ENCODE results near the gene SNRNP48.

DNA sequence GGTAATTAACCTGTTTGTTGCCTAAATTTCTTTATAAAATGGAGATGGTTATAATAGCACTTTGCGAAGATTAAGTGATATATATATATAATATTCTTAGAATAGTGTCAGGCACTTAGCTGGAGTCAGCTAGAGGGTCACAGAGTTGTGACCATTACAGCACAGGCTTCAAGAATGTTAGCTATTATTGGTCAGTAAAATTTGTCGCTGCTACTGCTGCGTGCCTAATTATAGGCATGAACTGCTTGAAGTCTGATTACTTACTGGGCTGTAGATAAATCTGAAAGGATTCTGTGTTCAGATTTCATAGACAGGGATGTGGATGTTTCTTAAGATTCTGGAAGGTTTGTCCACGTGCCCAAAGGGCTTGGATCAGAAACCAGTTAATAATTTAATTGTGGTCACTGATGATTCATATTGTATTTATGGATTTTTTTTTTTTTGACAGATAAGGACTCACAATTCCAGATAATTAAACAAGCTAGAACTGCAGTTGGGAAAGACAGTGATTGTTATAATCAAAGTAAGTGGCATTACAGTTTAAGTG lies 4.7 kb downstream of the SNRNP48 start:
- TF ChIP-seq, protein P1, sequence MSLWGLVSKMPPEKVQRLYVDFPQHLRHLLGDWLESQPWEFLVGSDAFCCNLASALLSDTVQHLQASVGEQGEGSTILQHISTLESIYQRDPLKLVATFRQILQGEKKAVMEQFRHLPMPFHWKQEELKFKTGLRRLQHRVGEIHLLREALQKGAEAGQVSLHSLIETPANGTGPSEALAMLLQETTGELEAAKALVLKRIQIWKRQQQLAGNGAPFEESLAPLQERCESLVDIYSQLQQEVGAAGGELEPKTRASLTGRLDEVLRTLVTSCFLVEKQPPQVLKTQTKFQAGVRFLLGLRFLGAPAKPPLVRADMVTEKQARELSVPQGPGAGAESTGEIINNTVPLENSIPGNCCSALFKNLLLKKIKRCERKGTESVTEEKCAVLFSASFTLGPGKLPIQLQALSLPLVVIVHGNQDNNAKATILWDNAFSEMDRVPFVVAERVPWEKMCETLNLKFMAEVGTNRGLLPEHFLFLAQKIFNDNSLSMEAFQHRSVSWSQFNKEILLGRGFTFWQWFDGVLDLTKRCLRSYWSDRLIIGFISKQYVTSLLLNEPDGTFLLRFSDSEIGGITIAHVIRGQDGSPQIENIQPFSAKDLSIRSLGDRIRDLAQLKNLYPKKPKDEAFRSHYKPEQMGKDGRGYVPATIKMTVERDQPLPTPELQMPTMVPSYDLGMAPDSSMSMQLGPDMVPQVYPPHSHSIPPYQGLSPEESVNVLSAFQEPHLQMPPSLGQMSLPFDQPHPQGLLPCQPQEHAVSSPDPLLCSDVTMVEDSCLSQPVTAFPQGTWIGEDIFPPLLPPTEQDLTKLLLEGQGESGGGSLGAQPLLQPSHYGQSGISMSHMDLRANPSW (CRISPR knock-in tag; conservative IDR thresholded peaks at IDR 0.05; ENCODE audit: low read depth): no peak
- TF ChIP-seq SMAD4 (CRISPR knock-in tag; IDR thresholded peaks at IDR 0.05) (no peak), CREB1 (CRISPR knock-in tag; IDR thresholded peaks at IDR 0.05) (no peak), NFE2L1 (CRISPR knock-in tag; IDR thresholded peaks at IDR 0.05) (no peak), CBFB (CRISPR knock-in tag; IDR thresholded peaks at IDR 0.05; ENCODE audit: low read depth) (no peak), ZNF232 (CRISPR knock-in tag; IDR thresholded peaks at IDR 0.05) (no peak), KAT7 (CRISPR knock-in tag; IDR thresholded peaks at IDR 0.05; ENCODE audit: borderline replicate concordance) (no peak)
- TF ChIP-seq, protein P2, sequence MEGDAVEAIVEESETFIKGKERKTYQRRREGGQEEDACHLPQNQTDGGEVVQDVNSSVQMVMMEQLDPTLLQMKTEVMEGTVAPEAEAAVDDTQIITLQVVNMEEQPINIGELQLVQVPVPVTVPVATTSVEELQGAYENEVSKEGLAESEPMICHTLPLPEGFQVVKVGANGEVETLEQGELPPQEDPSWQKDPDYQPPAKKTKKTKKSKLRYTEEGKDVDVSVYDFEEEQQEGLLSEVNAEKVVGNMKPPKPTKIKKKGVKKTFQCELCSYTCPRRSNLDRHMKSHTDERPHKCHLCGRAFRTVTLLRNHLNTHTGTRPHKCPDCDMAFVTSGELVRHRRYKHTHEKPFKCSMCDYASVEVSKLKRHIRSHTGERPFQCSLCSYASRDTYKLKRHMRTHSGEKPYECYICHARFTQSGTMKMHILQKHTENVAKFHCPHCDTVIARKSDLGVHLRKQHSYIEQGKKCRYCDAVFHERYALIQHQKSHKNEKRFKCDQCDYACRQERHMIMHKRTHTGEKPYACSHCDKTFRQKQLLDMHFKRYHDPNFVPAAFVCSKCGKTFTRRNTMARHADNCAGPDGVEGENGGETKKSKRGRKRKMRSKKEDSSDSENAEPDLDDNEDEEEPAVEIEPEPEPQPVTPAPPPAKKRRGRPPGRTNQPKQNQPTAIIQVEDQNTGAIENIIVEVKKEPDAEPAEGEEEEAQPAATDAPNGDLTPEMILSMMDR (IDR thresholded peaks at IDR 0.05): no peak
- TF ChIP-seq, protein P3, sequence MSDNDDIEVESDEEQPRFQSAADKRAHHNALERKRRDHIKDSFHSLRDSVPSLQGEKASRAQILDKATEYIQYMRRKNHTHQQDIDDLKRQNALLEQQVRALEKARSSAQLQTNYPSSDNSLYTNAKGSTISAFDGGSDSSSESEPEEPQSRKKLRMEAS (CRISPR knock-in tag; IDR thresholded peaks at IDR 0.05): no peak
